ENCODE data around the gene PARD6G.

- TF ChIP-seq EZH2 (IDR thresholded peaks at IDR 0.05; ENCODE audit: borderline replicate concordance, low read length) (no peak), CTCF (IDR thresholded peaks at IDR 0.05; ENCODE audit: low read length) (no peak)
These were observed 14.0 kb downstream of the PARD6G start for GRCh38 chr18:80233201-80233835.

Measured in OCI-LY1 (cell line).